HepG2 (cell line): ENCODE measurements around the gene XRCC5. TPM values are rescaled to one million over a fixed set of nuclear protein-coding genes. Genes with fewer than 3 reads are reported as not detected.

Experiments
- GATAD2A ChIP-seq: IDR thresholded peaks from 2 replicates; pipeline ENCODE4 v1.6.1; 2016
- HIVEP1 ChIP-seq: sonication (generic); formaldehyde crosslinking; IDR thresholded peaks from 2 replicates; pipeline ENCODE4 v1.4.0; 2020; ENCODE audit warnings: mild to moderate bottlenecking, missing genetic modification reagents
- ISL2 ChIP-seq: sonication (generic); formaldehyde crosslinking; IDR thresholded peaks from 2 replicates; pipeline ENCODE4 v1.5.0; 2020; ENCODE audit warnings: missing genetic modification reagents
- KAT8 ChIP-seq: IDR thresholded peaks from 2 replicates; pipeline ENCODE4 v1.6.1; 2016; ENCODE audit warnings: missing genetic modification reagents, missing compliant biosample characterization
- LCORL ChIP-seq, 2 experiments: fragments of 450-650 bp in 1 of 2; sonication (generic) in 1 of 2; formaldehyde crosslinking in 1 of 2; IDR thresholded peaks; 2 replicates each; pipeline versions ENCODE4 v1.5.0 to v1.6.1; 2017 to 2020; ENCODE audit warnings: antibody characterized with exemption in 1 of 2, missing genetic modification reagents in 1 of 2
- NCOA2 ChIP-seq: sonication (generic); formaldehyde crosslinking; IDR thresholded peaks from 2 replicates; pipeline ENCODE4 v1.8.0; 2022; ENCODE audit warnings: inconsistent platforms
- POGZ ChIP-seq: sonication (generic); formaldehyde crosslinking; IDR thresholded peaks from 2 replicates; pipeline ENCODE4 v1.4.0; 2020; ENCODE audit warnings: mild to moderate bottlenecking, missing genetic modification reagents
- POLR2A ChIP-seq, 2 experiments: IDR thresholded peaks; 2 replicates each; pipeline ENCODE4 v1.6.1; 2011; ENCODE audit warnings: low read depth in 2 of 2, low read length in 2 of 2, mild to moderate bottlenecking in 1 of 2, moderate library complexity in 1 of 2; ENCODE audit not compliant: insufficient read depth in 1 of 2
- SAP130 ChIP-seq: IDR thresholded peaks from 2 replicates; pipeline ENCODE4 v1.6.1; 2016; ENCODE audit warnings: low read depth
- YY1 ChIP-seq: IDR thresholded peaks from 2 replicates; pipeline ENCODE4 v1.6.1; 2011; ENCODE audit warnings: low read length, low read depth, moderate library complexity, mild to moderate bottlenecking; ENCODE audit not compliant: insufficient read depth, insufficient replicate concordance
- ZFP82 ChIP-seq: sonication (generic); formaldehyde crosslinking; IDR thresholded peaks from 2 replicates; pipeline ENCODE4 v1.5.1; 2020; ENCODE audit warnings: mild to moderate bottlenecking, missing genetic modification reagents, borderline replicate concordance
- ZMYM2 ChIP-seq: sonication (generic); formaldehyde crosslinking; IDR thresholded peaks from 2 replicates; pipeline ENCODE4 v1.8.0; 2022; ENCODE audit warnings: mild to moderate bottlenecking, missing genetic modification reagents
- ZNF160 ChIP-seq: sonication (generic); formaldehyde crosslinking; IDR thresholded peaks from 2 replicates; pipeline ENCODE4 v1.8.0; 2022; ENCODE audit warnings: mild to moderate bottlenecking, inconsistent platforms, missing genetic modification reagents
- ZNF17 ChIP-seq: sonication (generic); formaldehyde crosslinking; IDR thresholded peaks from 2 replicates; pipeline ENCODE4 v1.5.0; 2020; ENCODE audit warnings: mild to moderate bottlenecking, missing genetic modification reagents
- ZNF224 ChIP-seq: sonication (generic); formaldehyde crosslinking; IDR thresholded peaks from 2 replicates; pipeline ENCODE4 v1.5.0; 2020; ENCODE audit warnings: mild to moderate bottlenecking, missing genetic modification reagents
- ZNF263 ChIP-seq: sonication (generic); formaldehyde crosslinking; IDR thresholded peaks from 2 replicates; pipeline ENCODE4 v1.4.0; 2020; ENCODE audit warnings: missing genetic modification reagents
- ZNF746 ChIP-seq: sonication (generic); formaldehyde crosslinking; IDR thresholded peaks from 2 replicates; pipeline ENCODE4 v1.8.0; 2022; ENCODE audit warnings: mild to moderate bottlenecking, missing genetic modification reagents
- polyA plus RNA-seq, 8 experiments: library from polyadenylated mRNA; depleted of rRNA in 3 of 8; stranded (reverse) in 7 of 8; unstranded in 1 of 8; fragments of >200 nt; fragmentation: Illumina TruSeq in 4 of 8; extraction: Trizol in 4 of 8; gene quantifications; 2 replicates each; pipeline versions ENCODE4 v1.2.1 to v1.2.3, GENCODE V29; 2011 to 2016; ENCODE audit warnings: low read depth in 4 of 8, missing spikeins in 1 of 8, mixed read lengths in 1 of 8; ENCODE audit not compliant: insufficient read depth in 1 of 8
- total RNA-seq, 5 experiments: library from RNA; depleted of rRNA; stranded (reverse); fragments of >200 nt; fragmentation: Illumina TruSeq; extraction: Trizol; gene quantifications; 2 replicates each; pipeline ENCODE4 v1.2.3, GENCODE V29; 2016; ENCODE audit warnings: low read depth in 1 of 5
- TF ChIP-seq, protein P1 (sequence below): sonication (generic); formaldehyde crosslinking; IDR thresholded peaks from 2 replicates; pipeline ENCODE4 v1.5.1; 2020; ENCODE audit warnings: mild to moderate bottlenecking, missing genetic modification reagents, moderate library complexity
- TF ChIP-seq, protein P2 (sequence below): sonication (generic); formaldehyde crosslinking; IDR thresholded peaks from 2 replicates; pipeline ENCODE4 v1.4.0; 2020; ENCODE audit warnings: mild to moderate bottlenecking, missing genetic modification reagents
- TF ChIP-seq, protein P3 (sequence below): sonication (generic); formaldehyde crosslinking; IDR thresholded peaks from 2 replicates; pipeline ENCODE4 v1.9.0; 2021; ENCODE audit warnings: missing genetic modification reagents, mild to moderate bottlenecking, borderline replicate concordance
- TF ChIP-seq, protein P4 (sequence below): sonication (generic); formaldehyde crosslinking; IDR thresholded peaks from 2 replicates; pipeline ENCODE4 v1.5.0; 2020; ENCODE audit warnings: missing genetic modification reagents

Gene XRCC5
- total and polyA plus RNA-seq, 2 of the 13 experiments (the other 11 are each of a cell fraction or from before 2014, with no cell fraction given): 264 to 454 TPM

DNA sequence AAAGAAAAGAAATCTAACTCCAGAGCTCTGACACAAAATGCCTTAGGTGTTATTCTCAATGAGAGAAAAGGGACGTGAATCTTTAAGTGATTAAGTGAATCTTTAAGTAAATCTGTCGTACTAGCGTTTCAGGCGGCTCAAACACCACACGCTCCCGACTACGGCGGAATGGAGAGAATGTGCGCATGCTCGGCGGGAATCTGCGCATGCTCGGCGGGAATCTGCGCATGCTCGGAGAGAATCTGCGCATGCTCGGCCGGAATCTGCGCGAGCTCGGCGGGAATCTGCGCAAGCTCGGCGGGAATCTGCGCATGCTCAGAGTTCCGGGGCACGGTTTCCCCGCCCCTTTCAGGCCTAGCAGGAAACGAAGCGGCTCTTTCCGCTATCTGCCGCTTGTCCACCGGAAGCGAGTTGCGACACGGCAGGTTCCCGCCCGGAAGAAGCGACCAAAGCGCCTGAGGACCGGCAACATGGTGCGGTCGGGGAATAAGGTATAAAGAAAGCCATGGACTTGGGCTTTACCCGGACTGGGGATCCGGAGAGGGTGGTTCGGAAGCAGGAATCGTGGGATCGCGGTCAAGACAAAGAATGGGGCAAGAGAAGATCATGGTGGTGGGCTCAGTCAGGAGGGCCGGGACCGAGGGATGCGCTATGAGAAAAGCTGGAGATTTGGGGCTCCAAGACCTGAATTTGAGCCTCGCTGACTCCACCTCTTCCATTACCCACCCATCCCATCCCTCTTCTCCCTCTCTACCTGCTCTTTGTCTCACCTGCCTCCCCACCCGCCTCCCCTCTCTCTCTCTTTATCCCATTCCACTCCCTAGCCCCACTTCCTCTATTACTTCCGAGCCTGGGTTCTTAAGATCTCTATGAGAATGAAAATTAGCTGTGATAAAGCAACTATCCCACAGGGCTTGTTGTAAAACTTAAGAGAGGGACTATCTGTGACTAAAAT lies at the start of gene XRCC5 (continued):
- TF ChIP-seq, protein P1, sequence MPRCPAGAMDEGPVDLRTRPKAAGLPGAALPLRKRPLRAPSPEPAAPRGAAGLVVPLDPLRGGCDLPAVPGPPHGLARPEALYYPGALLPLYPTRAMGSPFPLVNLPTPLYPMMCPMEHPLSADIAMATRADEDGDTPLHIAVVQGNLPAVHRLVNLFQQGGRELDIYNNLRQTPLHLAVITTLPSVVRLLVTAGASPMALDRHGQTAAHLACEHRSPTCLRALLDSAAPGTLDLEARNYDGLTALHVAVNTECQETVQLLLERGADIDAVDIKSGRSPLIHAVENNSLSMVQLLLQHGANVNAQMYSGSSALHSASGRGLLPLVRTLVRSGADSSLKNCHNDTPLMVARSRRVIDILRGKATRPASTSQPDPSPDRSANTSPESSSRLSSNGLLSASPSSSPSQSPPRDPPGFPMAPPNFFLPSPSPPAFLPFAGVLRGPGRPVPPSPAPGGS (CRISPR knock-in tag): peak; percentile 96
- TF ChIP-seq KAT8 (CRISPR knock-in tag): peak; percentile 99
- no peak for TF ChIP-seq ZNF17 (CRISPR knock-in tag)
- TF ChIP-seq ZNF224: peak; percentile 79; the same call in 1 of the 2 replicates
- peak; percentile 99 for TF ChIP-seq SAP130 (CRISPR knock-in tag)
- TF ChIP-seq, protein P2, sequence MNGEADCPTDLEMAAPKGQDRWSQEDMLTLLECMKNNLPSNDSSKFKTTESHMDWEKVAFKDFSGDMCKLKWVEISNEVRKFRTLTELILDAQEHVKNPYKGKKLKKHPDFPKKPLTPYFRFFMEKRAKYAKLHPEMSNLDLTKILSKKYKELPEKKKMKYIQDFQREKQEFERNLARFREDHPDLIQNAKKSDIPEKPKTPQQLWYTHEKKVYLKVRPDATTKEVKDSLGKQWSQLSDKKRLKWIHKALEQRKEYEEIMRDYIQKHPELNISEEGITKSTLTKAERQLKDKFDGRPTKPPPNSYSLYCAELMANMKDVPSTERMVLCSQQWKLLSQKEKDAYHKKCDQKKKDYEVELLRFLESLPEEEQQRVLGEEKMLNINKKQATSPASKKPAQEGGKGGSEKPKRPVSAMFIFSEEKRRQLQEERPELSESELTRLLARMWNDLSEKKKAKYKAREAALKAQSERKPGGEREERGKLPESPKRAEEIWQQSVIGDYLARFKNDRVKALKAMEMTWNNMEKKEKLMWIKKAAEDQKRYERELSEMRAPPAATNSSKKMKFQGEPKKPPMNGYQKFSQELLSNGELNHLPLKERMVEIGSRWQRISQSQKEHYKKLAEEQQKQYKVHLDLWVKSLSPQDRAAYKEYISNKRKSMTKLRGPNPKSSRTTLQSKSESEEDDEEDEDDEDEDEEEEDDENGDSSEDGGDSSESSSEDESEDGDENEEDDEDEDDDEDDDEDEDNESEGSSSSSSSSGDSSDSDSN: peak; percentile 84
- TF ChIP-seq, protein P3, sequence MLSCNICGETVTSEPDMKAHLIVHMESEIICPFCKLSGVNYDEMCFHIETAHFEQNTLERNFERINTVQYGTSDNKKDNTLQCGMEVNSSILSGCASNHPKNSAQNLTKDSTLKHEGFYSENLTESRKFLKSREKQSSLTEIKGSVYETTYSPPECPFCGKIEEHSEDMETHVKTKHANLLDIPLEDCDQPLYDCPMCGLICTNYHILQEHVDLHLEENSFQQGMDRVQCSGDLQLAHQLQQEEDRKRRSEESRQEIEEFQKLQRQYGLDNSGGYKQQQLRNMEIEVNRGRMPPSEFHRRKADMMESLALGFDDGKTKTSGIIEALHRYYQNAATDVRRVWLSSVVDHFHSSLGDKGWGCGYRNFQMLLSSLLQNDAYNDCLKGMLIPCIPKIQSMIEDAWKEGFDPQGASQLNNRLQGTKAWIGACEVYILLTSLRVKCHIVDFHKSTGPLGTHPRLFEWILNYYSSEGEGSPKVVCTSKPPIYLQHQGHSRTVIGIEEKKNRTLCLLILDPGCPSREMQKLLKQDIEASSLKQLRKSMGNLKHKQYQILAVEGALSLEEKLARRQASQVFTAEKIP: no peak
- TF ChIP-seq ISL2 (CRISPR knock-in tag): peak; percentile 88
- peak; percentile 72; the same call in 1 of the 2 replicates for TF ChIP-seq ZMYM2
- TF ChIP-seq POLR2A (IDR thresholded peaks at IDR 0.05; ENCODE audit: insufficient read depth in 1 of 2, low read depth in 2 of 2, low read length in 2 of 2): peak; percentile 78 to 91
- TF ChIP-seq, protein P4, sequence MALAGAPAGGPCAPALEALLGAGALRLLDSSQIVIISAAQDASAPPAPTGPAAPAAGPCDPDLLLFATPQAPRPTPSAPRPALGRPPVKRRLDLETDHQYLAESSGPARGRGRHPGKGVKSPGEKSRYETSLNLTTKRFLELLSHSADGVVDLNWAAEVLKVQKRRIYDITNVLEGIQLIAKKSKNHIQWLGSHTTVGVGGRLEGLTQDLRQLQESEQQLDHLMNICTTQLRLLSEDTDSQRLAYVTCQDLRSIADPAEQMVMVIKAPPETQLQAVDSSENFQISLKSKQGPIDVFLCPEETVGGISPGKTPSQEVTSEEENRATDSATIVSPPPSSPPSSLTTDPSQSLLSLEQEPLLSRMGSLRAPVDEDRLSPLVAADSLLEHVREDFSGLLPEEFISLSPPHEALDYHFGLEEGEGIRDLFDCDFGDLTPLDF (CRISPR knock-in tag): peak; percentile 100
- TF ChIP-seq LCORL (IDR thresholded peaks at IDR 0.05): no peak
- TF ChIP-seq LCORL (CRISPR knock-in tag; IDR thresholded peaks at IDR 0.05): peak; percentile 61
- TF ChIP-seq ZNF160 (CRISPR knock-in tag): peak; percentile 81
- TF ChIP-seq ZNF263 (CRISPR knock-in tag): peak; percentile 71
- peak; percentile 95 for TF ChIP-seq ZFP82
- TF ChIP-seq YY1: peak; percentile 83
- peak; percentile 69 for TF ChIP-seq ZNF746 (CRISPR knock-in tag)
- TF ChIP-seq GATAD2A: peak; percentile 50
- TF ChIP-seq NCOA2 (CRISPR knock-in tag): peak; percentile 39
- peak; percentile 95 for TF ChIP-seq POGZ
- peak; percentile 91 for TF ChIP-seq HIVEP1 (CRISPR knock-in tag)
